HEK293T (cell line): ENCODE results near the gene DCAF8L1.

Experiments used
- BHLHE40 ChIP-seq: fragments of 450-650 bp; IDR thresholded peaks from 2 replicates; pipeline ENCODE4 v1.6.1; 2016; ENCODE audit warnings: mild to moderate bottlenecking, moderate library complexity, borderline replicate concordance
- CTBP1 ChIP-seq: fragments of 450-650 bp; IDR thresholded peaks from 2 replicates; pipeline ENCODE4 v1.6.1; 2016; ENCODE audit warnings: borderline replicate concordance
- ELF4 ChIP-seq: fragments of 450-650 bp; IDR thresholded peaks from 2 replicates; pipeline ENCODE4 v1.6.1; 2017; ENCODE audit warnings: antibody characterized with exemption
- FOXA1 ChIP-seq: fragments of 450-650 bp; IDR thresholded peaks from 2 replicates; pipeline ENCODE4 v1.6.1; 2016; ENCODE audit warnings: mild to moderate bottlenecking
- FOXM1 ChIP-seq: fragments of 450-650 bp; IDR thresholded peaks from 2 replicates; pipeline ENCODE4 v1.6.1; 2017; ENCODE audit warnings: mild to moderate bottlenecking, borderline replicate concordance
- HDGF ChIP-seq: fragments of 450-650 bp; IDR thresholded peaks from 2 replicates; pipeline ENCODE4 v1.6.1; 2017; ENCODE audit warnings: antibody characterized with exemption, borderline replicate concordance
- NFRKB ChIP-seq: fragments of 450-650 bp; IDR thresholded peaks from 2 replicates; pipeline ENCODE4 v1.6.1; 2016; ENCODE audit warnings: mild to moderate bottlenecking, moderate library complexity
- PKNOX1 ChIP-seq: fragments of 450-650 bp; IDR thresholded peaks from 2 replicates; pipeline ENCODE4 v1.6.1; 2016
- SP1 ChIP-seq: fragments of 450-650 bp; IDR thresholded peaks from 2 replicates; pipeline ENCODE4 v1.6.1; 2017
- SUZ12 ChIP-seq: fragments of 450-650 bp; IDR thresholded peaks from 2 replicates; pipeline ENCODE4 v1.6.1; 2016; ENCODE audit warnings: mild to moderate bottlenecking

- TF ChIP-seq CTBP1 (no peak), SUZ12 (no peak), BHLHE40 (no peak), FOXA1 (no peak), PKNOX1 (no peak), HDGF (no peak), FOXM1 (no peak), ELF4 (no peak), SP1 (no peak), NFRKB (no peak)
Observed at GRCh38 chrX:27968352-27968751, 12.9 kb downstream of the DCAF8L1 start.
